Measurements from ENCODE around the gene TNFAIP1.

- TF ChIP-seq CTCF (IDR thresholded peaks at IDR 0.05): no peak
- no peak for TF ChIP-seq EP300 (IDR thresholded peaks at IDR 0.05)
Measured at GRCh38 chr17:28330671-28331070, 4.9 kb upstream of the TNFAIP1 start.
